Activated CD4-positive, alpha-beta T cell treated with anti-CD3 and anti-CD28 coated beads, Interleukin-2, amount 50 U/mL, for 48 hours (primary cell): ENCODE data around the gene MCF2L2.
"Not testable (repeated sequence)": the region's sequence is repeated elsewhere in the genome, so short reads cannot be mapped to it uniquely, and the experiment has no call there.

Experiments
- DNase-seq, 2 experiments: peaks; one replicate each; pipeline ENCODE4 v3.0.0-alpha.2; 2020

Gene MCF2L2, protein sequence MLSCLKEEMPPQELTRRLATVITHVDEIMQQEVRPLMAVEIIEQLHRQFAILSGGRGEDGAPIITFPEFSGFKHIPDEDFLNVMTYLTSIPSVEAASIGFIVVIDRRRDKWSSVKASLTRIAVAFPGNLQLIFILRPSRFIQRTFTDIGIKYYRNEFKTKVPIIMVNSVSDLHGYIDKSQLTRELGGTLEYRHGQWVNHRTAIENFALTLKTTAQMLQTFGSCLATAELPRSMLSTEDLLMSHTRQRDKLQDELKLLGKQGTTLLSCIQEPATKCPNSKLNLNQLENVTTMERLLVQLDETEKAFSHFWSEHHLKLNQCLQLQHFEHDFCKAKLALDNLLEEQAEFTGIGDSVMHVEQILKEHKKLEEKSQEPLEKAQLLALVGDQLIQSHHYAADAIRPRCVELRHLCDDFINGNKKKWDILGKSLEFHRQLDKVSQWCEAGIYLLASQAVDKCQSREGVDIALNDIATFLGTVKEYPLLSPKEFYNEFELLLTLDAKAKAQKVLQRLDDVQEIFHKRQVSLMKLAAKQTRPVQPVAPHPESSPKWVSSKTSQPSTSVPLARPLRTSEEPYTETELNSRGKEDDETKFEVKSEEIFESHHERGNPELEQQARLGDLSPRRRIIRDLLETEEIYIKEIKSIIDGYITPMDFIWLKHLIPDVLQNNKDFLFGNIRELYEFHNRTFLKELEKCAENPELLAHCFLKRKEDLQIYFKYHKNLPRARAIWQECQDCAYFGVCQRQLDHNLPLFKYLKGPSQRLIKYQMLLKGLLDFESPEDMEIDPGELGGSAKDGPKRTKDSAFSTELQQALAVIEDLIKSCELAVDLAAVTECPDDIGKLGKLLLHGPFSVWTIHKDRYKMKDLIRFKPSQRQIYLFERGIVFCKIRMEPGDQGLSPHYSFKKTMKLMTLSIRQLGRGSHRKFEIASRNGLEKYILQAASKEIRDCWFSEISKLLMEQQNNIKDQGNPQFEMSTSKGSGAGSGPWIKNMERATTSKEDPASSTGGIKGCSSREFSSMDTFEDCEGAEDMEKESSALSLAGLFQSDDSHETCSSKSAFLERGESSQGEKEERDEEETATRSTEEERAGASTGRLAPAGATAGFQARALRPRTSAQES

DNA sequence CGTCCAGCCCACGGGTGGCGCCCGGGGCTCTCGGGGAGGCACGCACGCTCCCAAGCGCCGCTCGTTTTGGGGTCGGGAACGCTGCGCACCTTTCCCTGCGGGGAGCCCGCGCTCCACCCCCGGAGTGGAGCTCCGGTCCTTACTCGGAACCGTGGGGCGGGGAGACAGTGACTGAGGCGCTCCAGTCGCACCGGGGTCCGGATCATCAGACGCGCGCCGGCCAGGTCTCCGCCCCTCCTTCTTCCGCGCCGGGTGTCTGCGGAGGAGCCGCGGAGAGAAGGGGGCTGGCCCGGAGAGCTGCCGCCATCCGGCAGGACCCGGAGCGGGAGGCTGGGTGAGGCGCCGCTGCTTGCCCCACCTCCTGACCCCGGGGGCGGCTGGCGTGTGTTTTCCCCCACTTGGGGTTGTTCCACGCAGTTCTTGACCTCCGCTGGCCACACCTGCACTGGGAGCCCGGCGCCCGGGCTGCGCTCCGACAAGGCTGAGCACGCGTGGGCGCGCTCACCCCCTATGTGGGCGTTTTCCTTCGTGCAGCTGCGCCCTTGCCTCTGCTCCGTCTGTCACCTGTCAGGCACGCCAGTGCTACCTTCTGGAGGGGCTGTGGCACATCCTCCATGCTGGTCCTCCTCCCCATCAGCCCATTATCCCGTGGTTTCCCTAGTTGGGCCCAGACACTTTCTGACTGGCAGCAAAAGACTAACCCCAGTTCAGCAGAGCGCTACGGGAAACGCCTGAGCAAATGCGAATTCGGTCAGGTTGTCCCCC, at the start of gene MCF2L2:
Gene MCF2L2 (minus strand): TSS at position 173 of the 765 bp plus-strand sequence. CDS start 642 bp downstream, outside the sequence.
- peak; percentile 82 for DNase-seq

DNA sequence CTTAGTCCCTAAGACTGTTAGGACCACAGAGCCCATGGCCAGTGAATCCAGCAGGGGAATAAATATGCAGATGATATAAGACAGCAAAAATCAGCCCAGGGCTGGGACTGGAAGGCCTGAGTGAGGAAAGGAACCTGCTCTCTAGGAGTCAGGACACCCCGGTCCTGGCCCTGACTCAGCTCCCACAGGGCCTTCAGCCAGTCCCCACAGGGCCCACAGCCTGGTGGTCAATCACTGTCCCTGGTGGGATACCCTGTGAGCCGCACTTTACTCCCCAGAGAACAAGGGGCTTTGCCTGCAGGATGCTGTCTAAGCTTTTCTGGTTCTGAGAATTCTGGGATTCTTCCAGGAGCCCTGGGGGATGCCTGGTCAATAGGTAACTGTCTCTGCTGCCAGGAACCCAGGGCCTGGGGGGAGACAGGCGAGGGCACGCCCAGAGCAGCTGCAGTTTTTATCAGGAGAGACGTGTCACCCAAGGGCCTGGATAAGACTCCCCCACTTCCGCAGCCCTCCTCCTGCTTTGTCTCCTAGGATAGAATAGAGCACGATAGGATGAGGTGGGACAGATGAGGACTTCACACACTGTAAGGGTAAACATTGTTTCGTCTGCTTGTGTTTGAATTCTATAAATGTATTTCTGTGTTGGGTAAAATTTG, 49.5 kb upstream of the MCF2L2 start:
- no peak for DNase-seq

DNA sequence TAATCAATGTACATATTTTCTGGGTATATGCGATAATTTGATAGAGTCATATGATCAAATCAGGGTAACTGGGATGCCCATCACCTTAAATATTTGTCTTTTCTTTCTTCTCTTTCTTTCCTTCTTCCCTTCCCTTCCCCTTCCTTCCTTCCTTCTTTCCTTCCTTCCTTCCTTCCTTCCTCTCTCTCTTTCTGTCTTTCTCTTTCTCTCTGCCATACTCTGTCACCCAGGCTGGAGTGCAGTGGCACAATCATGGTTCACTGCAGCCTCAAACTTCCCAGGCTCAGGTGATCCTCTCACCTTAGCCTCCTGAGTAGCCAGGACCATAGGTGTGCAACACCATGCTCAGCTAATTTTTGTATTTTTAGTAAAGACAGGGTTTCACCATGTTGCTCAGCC, 47.3 kb upstream of the MCF2L2 start:
- not testable (repeated sequence) for DNase-seq

DNA sequence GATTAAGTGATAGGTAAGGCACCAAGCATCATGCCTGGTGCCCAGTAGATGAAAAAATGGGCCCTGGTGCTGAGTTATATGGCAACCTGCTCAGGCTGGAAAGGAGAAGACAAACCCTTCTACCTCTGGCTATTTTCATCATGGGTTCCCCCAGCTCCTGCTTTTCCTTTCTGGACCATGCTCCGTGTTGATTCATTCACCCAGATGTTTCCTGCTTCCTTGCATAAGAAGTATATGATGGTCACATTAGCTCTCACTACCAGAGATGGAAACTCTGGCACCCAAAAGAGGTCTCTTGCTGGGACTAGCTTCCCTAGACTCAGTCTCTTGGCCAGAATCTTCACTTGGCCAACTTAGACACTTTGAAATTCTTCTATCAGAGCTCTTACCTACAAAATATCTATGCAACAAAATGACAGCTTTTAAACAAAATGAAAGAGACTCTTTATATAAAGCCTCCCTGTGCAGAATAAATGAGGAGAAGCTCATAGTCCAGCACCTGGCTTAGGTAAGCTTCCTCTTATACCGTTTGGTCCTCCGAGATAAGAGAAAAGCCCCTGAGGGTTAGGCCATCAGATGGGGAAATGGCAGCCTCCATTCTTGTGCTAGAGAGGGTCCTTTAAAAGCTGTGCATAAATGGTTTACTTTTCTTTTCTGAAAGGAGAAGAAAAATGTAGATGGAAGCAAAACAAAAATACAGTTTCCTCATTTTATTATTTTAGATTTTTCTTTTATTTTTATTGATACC, 46.8 kb upstream of the MCF2L2 start:
- DNase-seq = no peak

DNA sequence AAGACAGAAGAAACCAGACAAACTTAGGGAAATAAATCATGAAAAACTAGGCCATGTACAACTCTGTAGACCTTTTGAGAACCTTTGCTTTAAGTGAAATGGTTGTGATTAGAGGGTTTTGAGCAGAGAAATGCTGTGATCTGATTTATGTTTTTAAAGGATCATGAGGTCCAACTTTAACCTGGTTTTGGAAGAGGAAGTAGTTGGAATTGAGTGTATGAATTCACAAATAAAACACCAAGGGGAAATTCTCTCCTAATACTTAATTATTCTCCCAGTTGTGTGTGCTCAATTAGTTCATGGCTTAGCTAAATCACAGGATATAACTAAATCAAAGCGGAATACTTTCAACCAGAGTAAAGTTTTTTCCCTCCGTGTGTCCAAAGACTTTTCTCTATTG, 45.5 kb upstream of the MCF2L2 start:
- DNase-seq = no peak

DNA sequence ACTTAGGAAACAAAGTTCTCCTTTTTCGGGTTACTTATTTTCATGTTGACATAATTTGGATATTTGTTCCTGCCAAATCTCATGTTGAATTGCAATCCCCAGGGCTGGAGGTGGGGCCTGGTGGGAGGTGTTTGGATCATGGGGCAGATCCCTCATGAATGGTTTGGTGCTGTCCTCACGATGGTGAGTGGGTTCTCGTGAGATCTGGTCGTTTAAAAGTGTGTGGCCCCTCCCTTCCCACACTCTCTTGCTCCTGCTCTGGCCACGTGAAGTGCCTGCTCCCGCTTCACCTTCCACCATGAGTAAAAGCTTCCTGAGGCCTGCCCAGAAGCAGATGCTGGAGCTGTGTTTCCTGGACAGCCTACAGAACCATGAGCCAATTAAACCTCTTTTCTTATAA, 43.7 kb upstream of the MCF2L2 start:
- no peak for DNase-seq

DNA sequence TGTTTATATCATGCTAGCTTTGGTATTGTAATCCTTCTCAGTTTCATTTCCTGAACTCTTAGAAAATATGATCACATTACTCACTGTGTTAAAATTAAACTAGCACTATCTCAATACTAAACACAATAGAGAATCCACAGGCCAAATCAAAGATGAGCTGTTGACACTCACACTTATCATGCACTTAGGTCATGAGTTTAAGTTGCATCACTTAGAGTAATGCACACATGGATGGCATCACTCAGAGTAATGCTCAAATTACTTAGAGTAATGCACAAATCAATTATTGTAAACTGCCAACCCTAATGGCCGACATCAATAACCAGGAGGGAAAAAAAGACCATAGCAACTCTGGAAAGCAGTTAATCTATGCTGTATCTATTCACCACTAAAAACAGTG, 40.0 kb upstream of the MCF2L2 start:
- no peak for DNase-seq

DNA sequence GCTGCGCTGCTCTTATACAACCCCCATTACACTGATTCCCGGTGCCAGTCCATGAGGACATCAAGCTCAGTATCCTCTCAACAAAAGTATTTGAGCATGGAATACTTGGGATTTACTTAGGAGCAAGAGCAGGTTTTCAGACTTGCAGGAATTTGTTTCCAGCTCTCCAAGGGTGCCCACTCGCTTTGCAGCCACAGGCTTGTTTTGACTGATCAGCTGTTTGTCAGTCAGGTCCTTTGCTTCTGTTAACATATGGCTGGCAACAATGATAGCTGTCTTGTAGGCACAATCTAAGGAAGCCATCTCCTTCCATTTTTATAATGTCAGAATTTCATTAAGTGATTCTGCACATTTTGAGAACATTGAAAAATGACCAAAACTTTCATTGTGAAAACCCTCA, 38.2 kb upstream of the MCF2L2 start:
- no peak for DNase-seq

DNA sequence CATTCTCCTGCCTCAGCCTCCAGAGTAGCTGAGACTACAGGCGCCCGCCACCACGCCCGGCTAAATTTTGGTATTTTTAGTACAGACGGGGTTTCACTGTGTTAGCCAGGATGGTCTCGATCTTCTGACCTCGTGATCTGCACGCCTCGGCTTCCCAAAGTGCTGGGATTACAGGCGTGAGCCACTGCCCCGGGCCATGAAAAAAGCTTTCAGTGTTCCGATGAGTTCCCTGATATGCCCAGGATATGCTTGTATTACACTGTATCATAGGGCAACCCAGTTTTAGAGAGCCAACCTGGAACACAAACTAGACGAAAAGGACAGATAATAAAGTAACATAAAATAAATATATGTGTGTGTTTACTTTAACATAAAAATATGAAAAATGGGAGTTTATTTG, 37.3 kb upstream of the MCF2L2 start:
- not testable (repeated sequence) for DNase-seq

DNA sequence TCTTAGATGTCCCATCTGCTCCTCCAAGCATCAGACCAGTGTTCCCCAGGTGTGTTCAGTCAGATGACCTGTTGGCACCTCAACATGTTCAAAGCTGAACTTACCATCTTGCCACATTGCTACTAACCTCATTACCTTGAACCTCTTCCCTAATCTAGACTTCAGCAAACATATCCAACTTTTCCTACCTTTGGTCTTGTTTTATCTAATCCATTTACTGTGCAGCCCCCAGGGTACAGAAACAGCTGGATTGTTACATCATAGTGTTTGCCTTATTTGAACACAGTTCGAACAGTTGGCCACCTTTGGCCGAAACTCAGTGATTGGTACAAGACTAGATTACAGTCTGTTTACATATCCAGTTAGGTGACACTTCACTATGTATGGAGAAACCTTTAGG, 36.1 kb upstream of the MCF2L2 start:
- DNase-seq = no peak

DNA sequence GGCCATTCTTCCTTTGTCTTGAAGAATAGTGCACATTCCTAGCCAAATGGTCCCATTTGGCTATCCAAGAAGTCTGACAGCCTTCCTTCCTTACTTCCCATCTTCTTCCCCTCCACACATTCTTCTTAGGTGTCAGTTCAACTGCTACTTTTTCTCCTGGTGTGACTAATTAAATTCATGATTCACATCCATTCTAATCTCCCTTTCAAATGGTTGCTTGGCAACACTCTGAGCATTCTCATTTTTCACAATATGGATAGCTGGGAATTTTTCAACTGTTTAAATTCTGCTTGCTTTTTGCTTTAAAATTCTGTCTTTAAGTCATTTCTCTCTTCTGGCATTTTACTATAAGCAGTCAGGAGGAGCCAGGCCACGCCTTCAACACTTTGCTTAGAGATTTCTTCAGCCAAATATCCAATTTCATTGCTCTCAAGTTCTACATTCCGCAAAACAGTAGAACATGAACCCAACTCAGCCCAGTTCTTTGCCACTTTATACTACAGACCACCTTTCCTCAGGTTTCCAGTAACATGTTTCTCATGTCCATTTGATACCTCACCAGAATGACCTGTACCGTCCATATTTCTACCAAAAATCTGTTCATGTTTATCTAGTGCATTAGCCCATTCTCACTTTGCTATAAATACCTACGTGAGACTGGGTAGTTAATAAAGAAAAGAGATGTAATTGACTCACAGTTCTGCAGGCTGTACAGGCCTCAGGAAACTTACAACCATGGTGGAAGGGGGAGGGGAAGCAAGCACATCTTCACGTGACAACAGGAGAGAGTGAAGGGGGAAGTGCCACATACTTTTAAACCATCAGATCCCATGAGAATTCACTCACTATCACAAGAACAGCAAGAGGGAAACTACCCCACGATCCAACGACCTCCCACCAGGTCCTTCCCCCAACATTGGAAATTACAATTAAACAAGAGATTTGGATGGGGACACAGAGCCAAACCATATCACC, 31.9 kb upstream of the MCF2L2 start:
- DNase-seq = no peak

DNA sequence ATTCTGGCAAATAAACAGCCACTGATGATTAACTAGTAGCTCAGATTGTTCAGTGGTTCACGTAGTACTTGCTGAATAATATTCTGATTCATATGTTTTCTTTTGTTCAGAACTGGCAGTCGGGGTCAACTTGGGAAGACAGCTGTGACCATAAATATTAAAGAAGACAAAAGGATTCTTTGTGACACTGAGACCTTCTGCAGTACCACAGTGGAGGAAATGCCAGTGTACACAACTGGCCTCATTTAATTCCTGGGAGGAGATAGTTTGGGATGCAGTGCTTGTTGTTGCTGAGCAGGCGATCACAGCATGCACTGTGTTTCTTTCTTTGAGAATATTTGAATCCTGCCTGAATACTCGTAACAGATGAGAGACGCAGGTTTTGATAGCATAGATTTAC, 26.7 kb upstream of the MCF2L2 start:
- DNase-seq = no peak

DNA sequence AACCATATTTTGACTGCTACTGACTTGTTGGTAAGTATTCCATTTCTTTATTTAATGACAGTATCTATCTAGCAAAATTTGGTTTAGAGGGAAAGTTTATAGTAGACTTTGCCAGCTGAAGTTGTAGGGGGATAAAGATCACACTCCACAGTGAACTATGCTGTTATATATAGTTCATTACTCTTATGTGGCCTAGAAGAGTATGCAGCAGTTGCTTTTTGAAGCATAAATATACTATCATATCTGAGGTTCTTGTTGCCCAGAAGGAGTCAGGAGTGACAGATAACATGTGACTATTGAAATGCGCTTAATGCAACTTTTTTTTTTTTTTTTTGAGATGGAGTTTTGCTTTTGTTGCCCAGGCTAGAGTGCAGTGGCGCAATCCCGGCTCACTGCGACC, 25.6 kb upstream of the MCF2L2 start:
- no peak for DNase-seq

DNA sequence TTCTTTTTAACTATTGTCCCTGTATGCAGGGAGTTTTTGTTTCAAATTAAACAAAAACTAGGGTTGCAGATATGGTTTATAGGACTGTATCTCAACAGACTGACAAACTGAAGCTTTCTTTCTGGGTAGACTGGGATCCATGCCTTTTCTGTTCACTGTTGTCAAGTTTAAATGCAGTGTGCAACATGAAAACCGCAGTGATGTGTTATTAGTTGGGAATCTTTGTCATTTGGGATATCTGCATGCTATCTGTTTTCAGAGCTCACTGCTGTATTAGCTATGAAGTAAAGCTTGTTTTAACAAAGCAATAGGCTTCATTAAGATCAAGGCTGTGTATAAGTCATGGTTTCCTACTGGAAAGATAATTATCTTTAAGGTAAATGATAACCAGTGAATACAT, 21.4 kb upstream of the MCF2L2 start:
- DNase-seq = no peak

DNA sequence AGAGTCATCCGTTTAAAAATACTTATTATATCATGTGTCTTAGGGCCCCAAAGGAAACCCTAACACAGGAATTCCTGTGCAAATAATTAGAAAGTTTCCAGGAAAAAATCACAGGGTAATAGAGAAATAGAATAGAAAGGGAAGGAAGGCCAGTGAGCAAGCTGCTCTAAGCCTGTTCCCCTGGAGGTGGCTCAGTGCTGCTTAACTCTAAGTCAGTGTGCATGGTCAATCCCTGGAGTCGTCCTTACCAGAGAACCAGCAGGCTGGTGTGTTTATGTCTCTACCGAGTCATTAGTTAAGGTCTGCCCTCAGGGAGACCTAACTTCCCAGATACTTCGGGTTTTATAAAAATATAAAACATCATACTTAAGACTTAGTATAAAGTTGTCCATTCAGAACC, 21.0 kb upstream of the MCF2L2 start:
- DNase-seq = no peak

DNA sequence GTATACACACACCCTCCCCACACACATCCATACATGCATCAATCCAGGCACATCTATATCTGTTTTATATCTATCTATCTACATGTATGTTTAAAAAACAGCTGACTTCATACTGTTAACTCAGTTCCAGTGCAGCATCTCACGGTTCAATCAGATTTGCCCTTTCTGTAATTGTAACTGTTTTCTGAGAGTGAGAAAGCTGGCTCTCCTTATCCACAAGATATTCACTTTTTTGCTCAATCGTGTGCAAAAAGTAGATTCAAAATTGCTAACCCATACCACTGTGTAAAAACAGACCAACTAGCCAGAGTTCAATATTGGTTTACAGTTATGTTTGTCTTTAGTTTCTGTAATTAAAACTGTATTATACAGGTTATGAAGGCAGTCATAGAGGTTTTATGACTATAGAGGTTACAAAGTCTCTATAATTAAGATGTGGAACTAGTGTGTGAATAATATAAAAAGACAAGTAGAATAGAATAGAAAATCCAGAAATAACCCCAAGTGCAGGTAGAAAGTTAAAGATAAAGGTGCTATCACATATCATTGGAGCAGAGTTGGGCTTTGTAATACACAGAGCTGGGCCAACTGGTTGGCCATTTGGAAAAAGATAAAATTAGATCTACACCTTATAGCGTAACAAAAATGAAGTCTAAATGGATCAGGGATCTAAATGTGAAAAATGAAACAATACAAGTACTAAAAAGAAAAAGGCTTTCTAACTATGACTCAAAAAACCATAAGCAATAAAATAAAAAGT, 20.1 kb upstream of the MCF2L2 start:
- no peak for DNase-seq

DNA sequence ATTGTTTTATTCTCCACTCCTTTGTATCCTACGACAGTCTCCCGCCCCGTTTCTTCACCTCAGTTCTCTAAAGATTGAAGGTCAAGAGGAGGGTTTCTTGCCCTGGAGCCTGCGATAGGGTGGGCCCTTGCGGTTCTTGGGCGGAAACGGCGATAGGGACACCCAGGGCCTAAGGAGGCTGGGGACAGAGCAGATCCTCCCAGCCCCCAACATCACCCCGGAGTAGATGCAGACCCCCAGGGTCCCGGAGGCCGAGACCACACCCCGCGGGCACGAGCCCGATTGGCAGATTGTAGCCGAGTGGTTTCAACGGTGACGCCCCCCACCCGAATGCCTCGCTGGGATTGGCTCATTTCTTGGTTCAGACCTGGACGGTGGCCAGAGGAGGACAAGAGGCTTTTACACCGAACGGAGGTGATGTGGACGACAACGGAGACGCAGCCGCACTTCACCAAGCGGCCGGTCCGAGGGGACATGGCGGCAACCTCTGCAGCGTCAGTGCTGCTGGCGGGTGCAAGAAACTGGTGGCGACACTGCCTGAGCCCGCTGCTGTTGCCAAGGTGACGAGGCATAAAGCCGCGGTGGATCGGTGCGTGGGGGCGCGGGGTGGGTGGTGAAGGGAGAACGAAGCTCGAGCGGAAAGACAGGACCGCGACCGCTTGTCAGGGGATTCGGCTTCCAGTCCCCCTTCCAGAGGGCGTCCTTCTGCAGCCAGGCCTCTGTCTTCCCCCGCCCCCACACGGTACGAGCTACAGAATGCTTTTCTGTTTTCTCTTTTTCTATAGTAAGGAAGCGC, 19.0 kb upstream of the MCF2L2 start:
- peak; percentile 83 to 89 for DNase-seq

DNA sequence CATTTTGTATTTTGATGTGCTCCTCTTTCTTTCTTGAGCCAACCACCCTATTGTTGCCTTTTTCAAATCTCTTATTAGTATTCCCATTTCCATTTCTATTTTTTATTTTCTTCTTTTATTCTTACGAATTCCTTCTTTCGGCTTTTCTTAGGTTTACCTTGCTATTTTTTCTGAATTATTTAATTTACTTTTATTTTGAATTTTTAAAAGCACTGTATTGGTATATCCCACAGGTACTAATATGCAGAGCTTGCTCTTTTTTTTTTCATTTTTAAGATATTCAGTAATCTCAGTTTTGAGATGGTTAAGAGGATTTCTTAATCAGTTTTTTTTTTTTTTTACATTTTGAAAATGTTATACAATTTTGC, 18.4 kb upstream of the MCF2L2 start:
- no peak for DNase-seq

DNA sequence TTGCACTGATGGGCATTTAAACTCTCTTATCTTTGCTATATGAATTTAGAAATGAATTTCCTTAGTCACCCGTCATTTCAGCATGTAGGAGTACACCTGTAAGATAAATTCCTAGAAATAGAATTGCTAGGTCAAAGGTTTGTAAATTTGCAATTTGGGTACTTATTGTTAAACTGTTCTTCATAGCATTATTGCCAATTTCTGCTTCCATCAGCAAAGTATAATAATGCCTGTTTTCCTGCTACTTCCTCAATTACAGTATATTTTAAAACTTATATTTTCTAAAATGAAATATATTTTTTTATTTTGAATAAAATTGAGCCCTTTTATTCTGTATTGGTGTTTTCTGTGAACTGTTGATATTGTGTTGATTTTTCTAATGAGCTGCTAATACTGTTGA, 16.3 kb upstream of the MCF2L2 start:
- DNase-seq = no peak
